Endometrial microvascular endothelial cells (primary cell): Measurements from ENCODE around the gene MEIG1. TPM values are rescaled to one million over a fixed set of nuclear protein-coding genes. Genes with fewer than 3 reads are reported as not detected.
"Not testable (repeated sequence)": the region's sequence is repeated elsewhere in the genome, so short reads cannot be mapped to it uniquely, and the experiment has no call there.

Experiments used
- in situ Hi-C: cut with HindIII; loops from 2 replicates; pipeline ENCODE4 v1.10.0; 2017; ENCODE audit warnings: low sequenced_read_pairs, low pct_unique_long_range_greater_than_20kb; ENCODE audit errors: inconsistent ontology term
- total RNA-seq: library from RNA; depleted of rRNA; stranded (reverse); fragments of >200 nt; gene quantifications from one replicate; pipeline ENCODE4 v1.2.3, GENCODE V29; 2015; ENCODE audit errors: inconsistent ontology term

The MEIG1 gene
- total RNA-seq, 1 donor from 2014 or later = not detected

DNA sequence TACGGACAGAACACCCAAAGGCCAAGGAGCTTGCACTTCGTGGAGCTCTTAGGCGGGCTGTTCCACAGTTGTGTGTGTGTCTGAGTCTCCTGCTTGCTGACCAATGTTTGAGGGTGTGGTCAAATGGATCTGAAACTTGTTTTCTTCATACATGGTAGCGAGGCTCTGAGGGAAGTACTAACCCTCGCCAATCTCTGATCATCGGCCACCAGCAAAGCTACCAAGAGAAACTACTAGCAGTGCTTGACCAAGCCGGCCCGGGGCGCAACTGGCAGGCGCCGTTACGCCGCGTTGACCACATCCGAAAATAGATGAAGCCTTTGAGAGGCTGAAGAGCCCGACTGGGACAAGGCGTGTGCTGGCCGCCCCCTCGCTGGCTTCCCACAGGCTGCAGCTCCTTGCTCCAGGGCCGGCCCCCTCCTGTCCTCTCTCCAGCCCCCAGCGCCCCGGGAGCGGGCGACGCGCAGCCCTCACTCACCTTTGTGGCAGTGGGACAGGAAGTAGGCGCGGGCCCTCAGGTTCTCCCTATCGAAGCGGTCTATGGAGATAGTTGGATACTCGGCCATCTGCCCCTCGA lies 5.7 kb upstream of the MEIG1 start:
- in situ Hi-C loops = no loop called here

- in situ Hi-C loops = no loop called here
Measured at GRCh38 chr10:14954001-14954770, 5.0 kb upstream of the MEIG1 start, which contains the start of gene DCLRE1C. Gene DCLRE1C (minus strand): TSS chr10:14954096. CDS start chr10:14954010, 86 bp downstream.

DNA sequence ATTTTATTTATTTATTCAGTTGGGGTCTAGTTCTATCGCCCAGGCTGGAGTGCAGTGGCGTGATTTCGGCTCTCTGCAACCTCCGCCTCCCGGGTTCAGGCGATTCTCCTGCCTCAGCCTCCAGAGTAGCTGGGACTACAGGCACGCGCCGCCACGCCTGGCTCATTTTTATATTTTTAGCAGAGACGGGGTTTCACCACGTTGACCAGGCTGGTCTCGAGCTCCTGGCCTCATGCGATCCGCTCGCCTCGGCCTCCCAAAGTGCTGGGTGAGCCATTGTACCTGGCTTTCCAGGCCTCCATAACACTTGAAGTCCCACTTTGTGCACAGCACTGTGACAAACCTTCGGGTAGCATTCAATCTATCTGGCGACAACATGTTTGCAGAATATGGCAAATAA lies 4.3 kb upstream of the MEIG1 start:
- in situ Hi-C loops = no loop called here

- in situ Hi-C loops = no loop called here
Measured at GRCh38 chr10:14958872-14959220, 342 bp upstream of the MEIG1 start.

DNA sequence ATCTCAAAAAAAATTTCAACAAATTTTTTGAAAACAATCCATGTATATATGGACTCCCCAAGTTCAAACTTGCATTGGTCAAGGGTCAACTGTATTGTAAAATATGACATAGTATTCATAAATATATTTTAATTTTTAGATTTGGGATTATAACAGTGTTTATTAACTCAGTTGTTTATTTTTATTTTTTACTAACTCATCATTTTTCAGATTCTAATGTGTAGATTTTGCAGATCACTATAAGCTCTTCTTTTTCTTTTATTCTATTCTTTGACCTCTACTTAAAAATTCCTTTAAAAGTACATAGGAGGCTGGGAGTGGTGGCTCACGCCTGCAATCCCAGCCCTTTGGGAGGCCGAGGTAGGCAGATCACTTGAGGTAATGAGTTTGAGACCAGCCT lies 8.7 kb downstream of the MEIG1 start:
- in situ Hi-C loops = no loop called here

DNA sequence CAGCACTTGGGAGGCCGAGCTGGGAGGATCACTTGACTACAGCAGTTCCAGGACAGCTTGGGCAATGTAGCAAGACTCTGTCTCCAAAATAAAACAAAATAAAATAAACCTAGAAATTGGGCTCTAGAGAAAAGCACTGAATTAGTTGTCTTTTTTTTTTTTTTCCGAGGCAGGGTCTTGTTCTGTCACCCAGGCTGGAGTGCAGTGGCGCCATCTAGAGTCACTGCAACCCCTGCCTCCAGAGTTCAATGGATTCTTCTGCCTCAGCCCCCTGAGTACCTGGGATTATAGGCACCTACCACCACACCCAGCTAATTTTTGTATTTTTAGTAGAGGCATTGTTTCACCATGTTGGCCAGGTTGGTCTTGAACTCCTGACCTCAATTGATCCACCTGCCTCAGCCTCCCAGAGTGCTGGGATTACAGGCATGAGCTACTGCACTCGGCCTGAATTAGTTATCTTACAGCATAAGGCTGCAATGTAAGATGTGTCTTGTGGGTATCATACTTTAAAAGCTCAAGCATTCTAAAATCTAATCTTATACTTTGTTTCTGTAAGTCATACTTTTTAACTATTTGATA lies 12.8 kb downstream of the MEIG1 start:
- in situ Hi-C loops = no loop called here

DNA sequence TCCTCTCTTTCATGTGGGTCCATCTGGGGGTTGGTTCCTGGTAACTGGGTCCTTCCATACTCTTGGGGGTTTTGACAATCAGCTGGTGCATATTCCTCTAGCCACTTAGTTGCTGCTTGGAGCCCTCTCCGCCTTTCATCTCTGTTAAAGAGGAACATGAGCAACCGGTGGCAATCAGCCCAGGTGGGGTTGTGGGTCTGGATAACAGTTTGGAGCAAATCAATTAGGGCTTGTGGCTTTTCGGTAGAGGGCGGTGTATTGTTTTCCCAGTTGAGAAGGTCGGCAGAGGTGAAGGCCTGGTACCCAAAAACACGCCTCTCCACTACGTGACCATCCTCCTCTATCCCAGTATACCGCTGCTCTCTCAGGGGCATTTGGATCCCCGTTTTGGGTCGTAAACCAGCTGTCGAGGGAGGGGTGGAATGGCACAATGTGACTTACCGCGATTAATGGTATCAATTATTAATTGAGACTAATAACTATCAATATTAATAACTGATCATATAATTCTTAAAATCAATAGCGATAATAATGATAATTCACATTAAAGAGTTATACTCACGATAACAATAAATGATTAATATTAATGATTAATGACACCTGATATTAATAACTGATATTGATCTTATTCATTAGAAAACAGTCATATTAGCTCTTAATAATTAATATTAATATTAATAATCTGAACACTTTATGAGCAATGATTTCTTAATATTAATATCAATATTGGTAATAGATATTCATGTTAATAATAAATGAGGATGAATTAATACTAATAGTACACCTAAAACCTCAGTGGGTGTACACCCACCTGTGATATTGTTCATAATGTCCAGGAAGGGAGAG lies 15.2 kb downstream of the MEIG1 start:
- in situ Hi-C loops = not testable (repeated sequence)

DNA sequence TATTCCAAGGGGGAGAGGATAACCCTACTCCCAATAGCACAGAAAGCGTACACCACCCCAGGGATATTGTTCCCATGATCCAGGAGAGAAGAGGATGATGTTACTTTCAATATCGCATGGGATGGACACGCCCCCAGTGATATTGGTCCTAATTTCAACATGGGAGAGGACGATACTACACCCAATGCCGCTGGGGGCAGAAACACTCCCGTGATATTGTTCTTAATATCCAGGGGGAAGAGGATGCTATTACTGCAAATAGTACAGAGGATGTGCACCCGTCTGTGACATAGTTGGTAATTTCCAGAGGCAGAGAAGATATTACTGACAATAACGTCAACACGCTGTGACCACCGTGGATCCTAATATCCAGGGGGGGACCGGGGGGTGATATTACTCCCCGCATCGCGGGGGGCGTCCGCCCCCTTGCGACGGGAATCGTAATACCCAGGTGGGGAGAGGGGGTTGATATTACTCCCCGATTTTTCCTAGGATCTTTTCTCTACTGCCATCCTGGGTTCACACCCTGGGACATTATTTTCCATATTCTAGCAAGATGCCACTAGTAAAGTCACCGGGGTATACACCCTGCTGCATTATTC lies 16.6 kb downstream of the MEIG1 start:
- in situ Hi-C loops = no loop called here

- in situ Hi-C loops = no loop called here
Measured at GRCh38 chr10:14982744-14983143, 23.6 kb downstream of the MEIG1 start.

DNA sequence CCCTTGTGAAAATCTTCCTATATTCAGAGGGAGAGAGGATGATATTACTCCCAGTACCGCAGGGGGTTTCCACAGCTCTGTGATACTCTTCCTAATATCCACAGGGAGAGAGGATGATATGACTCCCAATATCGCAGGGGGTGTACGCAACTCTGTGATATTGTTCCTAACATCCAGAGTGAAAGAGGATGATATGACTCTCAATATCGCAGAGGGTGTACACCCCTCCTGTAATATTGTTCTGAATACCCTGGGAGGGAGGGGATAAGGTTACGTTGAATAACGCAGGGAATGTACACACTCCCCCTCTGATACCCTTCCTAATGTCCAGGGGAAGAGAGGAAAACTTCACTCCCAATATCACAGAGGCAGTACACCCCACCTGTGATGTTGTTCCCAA lies 30.4 kb downstream of the MEIG1 start:
- in situ Hi-C loops = not testable (repeated sequence)

DNA sequence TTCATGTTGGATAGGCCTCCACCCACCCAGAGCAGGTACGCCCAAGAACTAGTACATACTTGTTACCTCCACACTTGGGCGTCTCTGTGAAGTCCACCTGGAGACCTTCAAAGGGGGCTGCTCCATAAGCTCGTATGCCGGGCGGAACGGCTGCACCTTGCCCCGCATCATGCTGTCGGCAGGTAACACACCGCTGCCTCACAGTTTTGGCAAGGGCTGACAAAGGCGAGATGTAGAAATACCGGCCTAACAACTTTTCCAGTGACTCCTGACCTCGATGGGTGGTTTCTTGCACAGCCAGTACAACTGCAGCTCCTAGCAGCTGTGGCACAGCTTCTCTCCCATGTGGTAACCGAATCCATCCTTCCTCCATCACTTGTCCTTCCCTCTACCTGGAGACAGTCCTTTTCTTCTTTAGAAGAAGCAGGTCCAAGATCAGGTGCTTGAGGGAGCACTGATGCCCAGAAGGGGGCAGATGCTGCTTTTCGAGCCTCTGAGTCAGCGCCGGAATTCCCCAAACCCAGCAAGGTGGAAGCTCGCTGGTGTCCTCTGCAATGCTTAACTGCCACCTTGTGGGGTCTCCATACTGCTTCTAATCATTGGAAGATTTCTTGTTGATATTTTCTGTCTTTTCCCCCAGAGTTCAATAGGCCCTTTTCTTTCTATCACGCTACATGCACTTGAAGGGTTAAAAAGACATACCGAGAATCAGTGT lies 32.0 kb downstream of the MEIG1 start:
- in situ Hi-C loops = not testable (repeated sequence)

GRCh38 chr10:14992336-14992735 lies 33.1 kb downstream of the MEIG1 start:
- in situ Hi-C loops = not testable (repeated sequence)

GRCh38 chr10:14993500-14994455 lies 34.6 kb downstream of the MEIG1 start:
- in situ Hi-C loops = not testable (repeated sequence)

GRCh38 chr10:14995964-14996565 lies 36.9 kb downstream of the MEIG1 start:
- in situ Hi-C loops = no loop called here

DNA sequence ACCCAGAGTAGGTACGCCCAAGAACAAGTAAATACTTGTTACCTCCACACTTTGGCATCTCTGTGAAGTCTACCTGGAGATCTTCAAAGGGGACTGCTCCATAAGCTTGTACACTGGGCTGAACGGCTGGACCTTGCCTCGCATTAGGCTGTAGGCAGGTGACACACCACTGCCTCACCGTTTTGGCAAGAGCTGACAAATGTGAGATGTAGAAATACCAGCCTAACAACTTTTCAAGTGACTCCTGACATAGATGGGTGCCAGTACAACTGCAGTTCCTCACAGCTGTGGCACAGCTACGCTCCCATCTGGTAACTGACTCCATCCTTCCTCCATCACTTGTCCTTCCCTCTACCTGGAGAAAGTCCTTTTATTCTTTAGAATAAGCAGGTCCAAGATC lies 54.3 kb downstream of the MEIG1 start:
- in situ Hi-C loops = not testable (repeated sequence)

GRCh38 chr10:15015451-15015850 lies 56.3 kb downstream of the MEIG1 start:
- in situ Hi-C loops = no loop called here

- in situ Hi-C loops = not testable (repeated sequence)
Measured at GRCh38 chr10:15020966-15021365, 61.8 kb downstream of the MEIG1 start.
